Spinal cord (tissue), 10 donors: ENCODE results near the gene LIN28B. TPM values are rescaled to one million over a fixed set of nuclear protein-coding genes. Genes with fewer than 3 reads are reported as not detected.

Source experiments
- DNase-seq, 6 donors: peaks; one replicate each; pipeline versions ENCODE4 v3.0.0 to v3.0.0-alpha.2; 2013 to 2015; ENCODE audit warnings: low spot score in 6 of 6, low read depth in 4 of 6
- H3K27ac ChIP-seq: one replicate; pipeline ENCODE4 v1.5.1; 2013; ENCODE audit warnings: low read depth, low read length, control low read depth
- H3K27me3 ChIP-seq: one replicate; pipeline ENCODE4 v1.6.1; 2013; ENCODE audit warnings: low read length; ENCODE audit not compliant: control insufficient read depth, insufficient read depth
- H3K36me3 ChIP-seq: one replicate; pipeline ENCODE4 v1.6.1; 2013; ENCODE audit warnings: low read length; ENCODE audit not compliant: control insufficient read depth, insufficient read depth
- H3K4me1 ChIP-seq: one replicate; pipeline ENCODE4 v1.6.1; 2013; ENCODE audit warnings: low read length; ENCODE audit not compliant: control insufficient read depth, insufficient read depth
- H3K4me3 ChIP-seq: one replicate; pipeline ENCODE4 v1.5.1; 2013; ENCODE audit warnings: low read depth, low read length, control low read depth
- H3K9me3 ChIP-seq: one replicate; pipeline ENCODE4 v1.6.1; 2013; ENCODE audit warnings: low read length; ENCODE audit not compliant: control insufficient read depth, insufficient read depth
- WGBS: methylation state at CpG from one replicate; pipeline ENCODE4 v1.1.5; 2013; ENCODE audit warnings: missing lambda C conversion rate; ENCODE audit not compliant: insufficient coverage; 5-methylcytosine and 5-hydroxymethylcytosine counted together
- polyA plus RNA-seq, 2 donors: library from polyadenylated mRNA; unstranded; fragments of 120-200 nt; gene quantifications; one replicate each; pipeline ENCODE4 v1.2.1, GENCODE V29; 2013; ENCODE audit not compliant: insufficient read length in 2 of 2
- total RNA-seq, 2 donors: library from RNA; depleted of rRNA in 1 of 2; stranded (reverse); fragments of 120-200 nt in 1 of 2; fragments of >200 nt in 1 of 2; gene quantifications; one replicate each; pipeline versions ENCODE4 v1.2.3 to v1.2.4, GENCODE V29; 2013 to 2014
- donor health status: healthy.

LIN28B gene
- total and polyA plus RNA-seq, 4 donors: 0.44 to 1.7 (median 1.1) TPM

DNA sequence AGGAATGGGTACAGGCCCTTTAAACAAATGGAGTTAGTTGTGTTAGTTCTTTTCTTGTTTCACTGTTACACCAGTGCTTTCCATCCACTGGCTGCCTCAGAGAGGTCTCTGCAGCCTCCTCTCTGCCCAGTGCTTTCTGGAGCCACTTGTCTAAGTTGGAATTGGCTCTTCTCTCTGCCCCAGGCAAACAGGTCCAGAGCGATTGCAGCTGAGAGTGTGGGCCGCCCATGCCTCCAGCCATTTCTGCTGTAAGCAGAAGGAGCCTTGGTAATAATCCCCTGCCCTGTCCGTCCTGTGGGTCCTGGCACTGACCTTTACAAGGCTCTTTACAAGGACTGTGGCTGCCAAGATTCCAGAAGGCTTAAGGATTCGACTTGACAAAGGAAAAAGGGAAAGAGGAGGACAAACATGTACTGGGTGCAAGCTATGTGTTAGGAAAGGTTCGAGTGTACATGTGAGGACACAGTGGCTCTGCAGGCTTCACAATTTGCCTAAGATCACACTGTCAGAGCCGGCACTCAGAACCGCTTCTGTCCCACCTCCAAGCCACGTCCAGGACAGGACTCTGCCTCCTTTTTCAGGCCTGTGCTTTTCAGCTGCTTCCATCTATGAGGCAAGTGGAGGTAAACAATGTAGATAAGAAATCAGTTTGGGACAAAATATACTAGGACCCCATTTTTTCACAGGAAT, 134.4 kb downstream of the LIN28B start:
- 75% methylated on average over 5 of the region's 8 CpGs for WGBS
- Histone ChIP-seq H3K4me1 (no peaks in the 10 kb centered on the region), H3K36me3 (no peaks in the 10 kb centered on the region), H3K27ac (no peak overlapping the region), H3K27me3 (no peaks in the 10 kb centered on the region), H3K9me3 (no peaks in the 10 kb centered on the region), H3K4me3 (no peak overlapping the region)
- DNase-seq: no peak

DNA sequence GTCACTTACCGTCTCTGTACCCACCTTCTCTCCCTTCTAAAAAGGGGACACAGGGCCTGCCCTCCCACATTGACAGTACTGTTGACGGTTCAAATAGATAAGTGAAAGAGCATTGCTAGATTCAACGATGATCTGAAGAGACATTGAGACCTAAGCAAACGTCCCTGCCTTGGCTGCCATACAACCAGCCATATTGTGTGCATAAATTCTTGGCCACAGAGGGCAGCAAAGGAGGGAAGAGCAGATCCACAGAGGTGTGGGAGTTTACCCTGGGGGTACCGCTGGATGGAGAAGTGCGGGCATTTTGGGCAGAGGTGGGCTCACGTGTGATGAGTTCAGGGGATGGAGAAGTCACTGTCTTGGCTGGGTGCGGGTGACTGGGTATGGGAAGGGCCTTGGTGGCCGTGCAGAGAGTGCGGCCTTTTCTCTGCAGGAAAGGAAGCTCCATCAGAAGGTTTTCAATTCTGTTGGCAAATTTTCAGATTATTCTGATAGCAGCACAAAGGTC, 137.3 kb downstream of the LIN28B start:
- H3K36me3 ChIP-seq: no peaks in the 10 kb centered on the region
- no peaks in the 10 kb centered on the region for H3K9me3 ChIP-seq
- H3K4me1 ChIP-seq: no peaks in the 10 kb centered on the region
- WGBS: 88% methylated on average over 10 of the region's 10 CpGs
- no peak overlapping the region for H3K4me3 ChIP-seq
- no peak overlapping the region for H3K27ac ChIP-seq
- no peaks in the 10 kb centered on the region for H3K27me3 ChIP-seq
- no peak for DNase-seq

GRCh38 chr6:105095139-105095538, 138.2 kb downstream of the LIN28B start:
- H3K27ac ChIP-seq: no peak overlapping the region
- no peaks in the 10 kb centered on the region for H3K4me1 ChIP-seq
- no CpG with 5 or more reads among the region's 3 CpGs for WGBS
- no peaks in the 10 kb centered on the region for H3K9me3 ChIP-seq
- H3K36me3 ChIP-seq: no peaks in the 10 kb centered on the region
- no peak overlapping the region for H3K4me3 ChIP-seq
- DNase-seq: no peak
- H3K27me3 ChIP-seq: no peaks in the 10 kb centered on the region

DNA sequence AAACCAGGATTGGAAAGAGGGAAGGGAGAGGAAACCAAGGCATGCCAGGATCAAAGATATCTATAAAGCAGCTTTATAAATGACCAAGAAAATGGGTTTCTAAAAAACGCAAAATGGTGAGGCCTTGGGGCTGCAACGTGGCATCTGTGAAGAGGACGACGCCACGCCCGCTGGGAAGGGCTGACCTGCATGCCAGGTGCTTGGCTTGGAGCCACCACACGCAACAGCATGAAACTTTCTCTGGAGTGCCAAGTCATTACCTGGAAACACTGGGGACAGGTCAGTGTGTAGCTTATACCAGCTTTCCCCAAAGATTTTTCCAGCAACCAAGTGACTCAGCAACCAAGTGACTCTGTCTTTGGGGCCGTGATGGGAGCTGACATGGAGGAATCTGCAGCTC, 140.4 kb downstream of the LIN28B start:
- Histone ChIP-seq H3K9me3 (no peaks in the 10 kb centered on the region), H3K27ac (no peak overlapping the region), H3K4me3 (no peak overlapping the region), H3K4me1 (no peaks in the 10 kb centered on the region), H3K27me3 (no peaks in the 10 kb centered on the region), H3K36me3 (no peaks in the 10 kb centered on the region)
- WGBS: 97% methylated on average over 7 of the region's 8 CpGs
- no peak for DNase-seq

- Histone ChIP-seq H3K4me3 (no peak overlapping the region), H3K27ac (no peak overlapping the region), H3K27me3 (no peaks in the 10 kb centered on the region), H3K4me1 (no peaks in the 10 kb centered on the region), H3K9me3 (no peaks in the 10 kb centered on the region), H3K36me3 (no peaks in the 10 kb centered on the region)
- peak in 1 of 6 donors; percentile 29 for DNase-seq
- 84% methylated on average over 6 of the region's 7 CpGs for WGBS
These were observed 142.5 kb downstream of the LIN28B start for GRCh38 chr6:105099371-105099770.

GRCh38 chr6:105102186-105102585, 145.3 kb downstream of the LIN28B start:
- no peaks in the 10 kb centered on the region for H3K27me3 ChIP-seq
- H3K4me3 ChIP-seq: no peak overlapping the region
- H3K9me3 ChIP-seq: no peaks in the 10 kb centered on the region
- H3K4me1 ChIP-seq: no peaks in the 10 kb centered on the region
- WGBS: 96% methylated on average over 5 of the region's 5 CpGs
- DNase-seq: no peak
- H3K27ac ChIP-seq: no peak overlapping the region
- no peaks in the 10 kb centered on the region for H3K36me3 ChIP-seq

GRCh38 chr6:105105094-105105493, 148.2 kb downstream of the LIN28B start:
- 95% methylated on average over 3 of the region's 3 CpGs for WGBS
- H3K4me3 ChIP-seq: no peak overlapping the region
- H3K27me3 ChIP-seq: no peaks in the 10 kb centered on the region
- no peak for DNase-seq
- H3K36me3 ChIP-seq: no peaks in the 10 kb centered on the region
- H3K4me1 ChIP-seq: no peaks in the 10 kb centered on the region
- H3K9me3 ChIP-seq: no peaks in the 10 kb centered on the region
- H3K27ac ChIP-seq: no peak overlapping the region

DNA sequence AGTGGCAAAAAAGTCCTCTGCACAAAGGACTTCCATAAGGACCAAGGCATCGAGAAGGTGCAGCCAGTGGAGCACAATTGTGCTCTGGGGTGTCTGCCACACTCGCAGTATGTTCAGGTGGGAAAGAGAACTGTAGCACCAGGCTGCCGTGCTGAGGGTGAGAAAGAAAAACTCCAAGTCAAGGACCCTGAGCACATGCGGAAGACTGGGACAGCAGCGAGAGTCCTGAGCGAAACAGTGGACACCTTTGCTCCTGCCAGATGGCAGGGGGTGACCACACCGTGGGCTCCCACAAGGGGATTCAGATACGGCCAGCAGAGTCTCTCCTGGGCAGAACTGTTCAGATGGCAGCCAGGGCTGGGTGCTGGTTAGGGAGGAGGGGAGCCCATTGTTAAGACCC, 149.4 kb downstream of the LIN28B start:
- Histone ChIP-seq H3K4me3 (no peak overlapping the region), H3K36me3 (no peaks in the 10 kb centered on the region), H3K27ac (no peak overlapping the region), H3K4me1 (no peaks in the 10 kb centered on the region), H3K27me3 (no peaks in the 10 kb centered on the region), H3K9me3 (no peaks in the 10 kb centered on the region)
- 94% methylated on average over 8 of the region's 8 CpGs for WGBS
- DNase-seq: no peak

GRCh38 chr6:105107207-105107606, 150.3 kb downstream of the LIN28B start:
- Histone ChIP-seq H3K36me3 (no peaks in the 10 kb centered on the region), H3K4me3 (no peak overlapping the region), H3K9me3 (no peaks in the 10 kb centered on the region), H3K27me3 (no peaks in the 10 kb centered on the region), H3K27ac (no peak overlapping the region), H3K4me1 (no peaks in the 10 kb centered on the region)
- no CpG with 5 or more reads among the region's 1 CpG for WGBS
- DNase-seq: no peak

DNA sequence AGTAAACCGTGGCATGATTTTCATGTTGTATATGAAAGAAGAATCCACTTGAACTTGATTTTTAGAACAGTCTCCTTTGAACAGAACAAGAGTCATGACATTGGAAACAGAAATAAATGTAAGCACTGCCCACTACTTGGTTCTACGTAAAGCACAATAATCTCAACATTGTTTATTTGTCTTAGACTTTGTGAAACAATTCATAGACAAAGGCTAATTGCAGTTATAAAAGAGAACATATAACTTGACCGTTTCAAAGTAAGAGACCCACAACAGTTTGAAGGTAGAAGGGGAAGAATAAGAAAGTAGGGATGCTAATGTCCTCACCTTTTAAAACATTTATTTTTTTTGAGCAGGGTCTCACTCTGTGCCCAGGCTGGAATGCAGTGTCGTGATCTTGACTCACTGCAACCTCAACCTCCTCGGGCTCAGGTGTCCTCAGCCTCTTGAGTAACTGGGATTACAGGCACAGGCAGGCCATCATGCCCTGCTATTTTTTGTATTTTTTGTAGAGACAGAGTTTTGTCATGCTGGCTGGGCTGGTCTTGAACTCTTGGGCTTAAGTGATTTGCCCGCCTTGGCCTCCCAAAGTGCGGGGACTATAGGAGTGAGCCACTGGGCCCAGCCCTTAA, 151.8 kb downstream of the LIN28B start:
- Histone ChIP-seq H3K4me3 (no peak overlapping the region), H3K36me3 (no peaks in the 10 kb centered on the region), H3K9me3 (no peaks in the 10 kb centered on the region), H3K27me3 (no peaks in the 10 kb centered on the region), H3K4me1 (no peaks in the 10 kb centered on the region), H3K27ac (no peak overlapping the region)
- DNase-seq: no peak
- 93% methylated on average over 2 of the region's 7 CpGs for WGBS
